Tibial artery (tissue), 4 donors: ENCODE results near the gene UNC79.

Experiments
- DNase-seq, 2 donors: peaks; one replicate each; pipeline ENCODE4 v3.0.0-alpha.2; 2019
- H3K27ac ChIP-seq, 2 donors: fragments of 200-600 bp; sonication (generic) in 1 of 2; 1 replicate in 1 of 2; 2 replicates in 1 of 2; pipeline ENCODE4 v1.5.1; 2018 to 2019; ENCODE audit warnings: mild to moderate bottlenecking in 1 of 2
- H3K27me3 ChIP-seq, 2 donors: fragments of 200-600 bp; sonication (generic) in 1 of 2; one replicate each; pipeline versions ENCODE4 v1.5.1 to v1.6.0; 2016 to 2019
- H3K36me3 ChIP-seq, 3 donors: fragments of 200-600 bp; sonication (generic) in 2 of 3; one replicate each; pipeline ENCODE4 v1.5.1; 2016 to 2019; ENCODE audit warnings: mild to moderate bottlenecking in 2 of 3
- H3K4me1 ChIP-seq, 4 donors: fragments of 200-600 bp; sonication (generic) in 2 of 4; 1 replicate in 3 of 4; 2 replicates in 1 of 4; pipeline ENCODE4 v1.5.1; 2016 to 2019
- H3K4me3 ChIP-seq, 2 donors: fragments of 200-600 bp; sonication (generic) in 1 of 2; 1 replicate in 1 of 2; 2 replicates in 1 of 2; pipeline ENCODE4 v1.5.1; 2018 to 2019; ENCODE audit warnings: mild to moderate bottlenecking in 2 of 2
- H3K9me3 ChIP-seq, 3 donors: fragments of 200-600 bp; sonication (generic) in 1 of 3; one replicate each; pipeline ENCODE4 v1.5.1; 2016 to 2019
- intact Hi-C: fragments of 100-400 bp; cut with DNase I; formaldehyde crosslinking; loops from one replicate; pipeline ENCODE4 v1.15.0; 2023; ENCODE audit warnings: low total_unique reads
- TF ChIP-seq, protein P1 (sequence below), 2 experiments: fragments of 200-600 bp in 1 of 2; fragments of 450-650 bp in 1 of 2; IDR thresholded peaks; one replicate each; pipeline ENCODE4 v1.5.1; 2017 to 2019; ENCODE audit warnings: antibody characterized with exemption in 2 of 2, mild to moderate bottlenecking in 1 of 2, moderate library complexity in 1 of 2

Gene UNC79

DNA sequence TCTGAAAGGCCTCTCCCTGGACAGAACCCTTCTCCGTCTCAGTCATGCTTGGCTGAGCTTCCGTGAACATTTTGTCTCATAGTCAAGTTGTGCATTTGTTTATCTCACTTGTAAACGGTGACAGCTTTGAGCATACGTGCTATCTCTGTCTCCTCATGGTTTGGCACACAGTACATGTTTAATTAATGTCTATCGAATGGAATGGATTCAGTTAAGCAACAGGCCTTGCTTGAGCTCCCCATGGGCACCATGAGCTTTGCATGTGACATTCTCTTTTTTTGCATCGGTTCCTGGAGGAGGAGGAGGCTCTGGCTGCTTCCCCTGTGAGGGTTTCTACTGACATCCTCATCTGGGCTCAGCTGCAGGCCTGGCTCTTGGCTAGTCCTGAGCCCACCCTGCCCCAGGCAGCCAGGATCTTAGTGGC, 277.6 kb downstream of the UNC79 start:
- TF ChIP-seq, protein P1, sequence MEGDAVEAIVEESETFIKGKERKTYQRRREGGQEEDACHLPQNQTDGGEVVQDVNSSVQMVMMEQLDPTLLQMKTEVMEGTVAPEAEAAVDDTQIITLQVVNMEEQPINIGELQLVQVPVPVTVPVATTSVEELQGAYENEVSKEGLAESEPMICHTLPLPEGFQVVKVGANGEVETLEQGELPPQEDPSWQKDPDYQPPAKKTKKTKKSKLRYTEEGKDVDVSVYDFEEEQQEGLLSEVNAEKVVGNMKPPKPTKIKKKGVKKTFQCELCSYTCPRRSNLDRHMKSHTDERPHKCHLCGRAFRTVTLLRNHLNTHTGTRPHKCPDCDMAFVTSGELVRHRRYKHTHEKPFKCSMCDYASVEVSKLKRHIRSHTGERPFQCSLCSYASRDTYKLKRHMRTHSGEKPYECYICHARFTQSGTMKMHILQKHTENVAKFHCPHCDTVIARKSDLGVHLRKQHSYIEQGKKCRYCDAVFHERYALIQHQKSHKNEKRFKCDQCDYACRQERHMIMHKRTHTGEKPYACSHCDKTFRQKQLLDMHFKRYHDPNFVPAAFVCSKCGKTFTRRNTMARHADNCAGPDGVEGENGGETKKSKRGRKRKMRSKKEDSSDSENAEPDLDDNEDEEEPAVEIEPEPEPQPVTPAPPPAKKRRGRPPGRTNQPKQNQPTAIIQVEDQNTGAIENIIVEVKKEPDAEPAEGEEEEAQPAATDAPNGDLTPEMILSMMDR (IDR thresholded peaks at IDR 0.05) = no peak
- intact Hi-C loops = no loop called here
- no peak overlapping the region for H3K27ac ChIP-seq

DNA sequence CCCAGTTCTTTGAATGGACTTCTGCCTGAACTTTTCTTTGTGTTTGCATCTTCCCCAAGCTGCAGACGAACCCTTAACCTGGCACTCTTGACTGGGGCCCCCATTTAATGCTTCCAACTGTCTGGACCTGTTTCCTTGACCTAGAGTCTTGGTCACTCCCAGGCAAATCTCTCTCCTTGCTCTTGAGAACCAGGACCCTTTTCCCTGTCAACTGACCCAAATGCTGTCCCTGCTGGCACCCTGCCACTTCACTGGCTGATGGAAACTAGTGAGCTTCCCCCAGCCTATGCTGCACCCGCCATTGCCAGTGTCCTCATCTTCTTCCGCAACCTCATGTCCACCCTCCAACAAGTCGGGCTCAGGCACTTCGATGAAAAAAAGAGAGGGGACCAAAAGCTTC, 278.1 kb downstream of the UNC79 start:
- peaks cover 0 to 15% of the 10 kb centered on the region in 2 donors for H3K27me3 ChIP-seq
- no peaks in the 10 kb centered on the region for H3K4me1 ChIP-seq
- intact Hi-C loops = no loop called here
- no peak for DNase-seq
- H3K9me3 ChIP-seq = no peaks in the 10 kb centered on the region
- H3K36me3 ChIP-seq = no peaks in the 10 kb centered on the region
- H3K4me3 ChIP-seq = no peak overlapping the region
- H3K27ac ChIP-seq = no peak overlapping the region
- TF ChIP-seq, protein P1 (IDR thresholded peaks at IDR 0.05) = no peak

More for the DNA sequence above, 277.6 kb downstream of the UNC79 start:
- no peak for DNase-seq
- Histone ChIP-seq H3K9me3 (no peaks in the 10 kb centered on the region), H3K4me3 (no peak overlapping the region), H3K36me3 (no peaks in the 10 kb centered on the region), H3K4me1 (no peaks in the 10 kb centered on the region), H3K27me3 (peaks cover 0 to 15% of the 10 kb centered on the region in 2 donors)

DNA sequence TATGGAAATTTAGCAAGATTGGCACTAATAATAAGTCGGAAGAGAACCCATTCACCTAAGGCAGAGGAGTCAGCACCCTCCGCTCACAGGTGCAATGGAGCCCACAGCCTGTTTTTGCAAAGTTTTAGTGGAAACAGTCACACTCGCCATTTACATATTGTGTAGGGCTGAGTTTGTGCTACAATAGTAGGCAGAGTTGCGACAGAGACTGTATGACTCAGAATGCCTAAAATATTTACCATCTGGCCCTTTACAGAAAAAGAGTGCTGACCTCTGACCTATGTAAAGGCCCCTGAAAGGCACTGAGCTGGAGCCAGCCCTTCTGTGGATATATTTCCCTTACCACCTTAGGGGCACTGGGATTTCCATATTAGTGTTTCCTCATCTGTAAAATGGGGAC, 278.5 kb downstream of the UNC79 start:
- Histone ChIP-seq H3K4me3 (no peak overlapping the region), H3K27me3 (peaks cover 0 to 11% of the 10 kb centered on the region in 2 donors), H3K4me1 (no peaks in the 10 kb centered on the region), H3K27ac (no peak overlapping the region), H3K9me3 (no peaks in the 10 kb centered on the region), H3K36me3 (no peaks in the 10 kb centered on the region)
- no peak for DNase-seq
- intact Hi-C loops = no loop called here
- TF ChIP-seq, protein P1 (IDR thresholded peaks at IDR 0.05) = no peak

DNA sequence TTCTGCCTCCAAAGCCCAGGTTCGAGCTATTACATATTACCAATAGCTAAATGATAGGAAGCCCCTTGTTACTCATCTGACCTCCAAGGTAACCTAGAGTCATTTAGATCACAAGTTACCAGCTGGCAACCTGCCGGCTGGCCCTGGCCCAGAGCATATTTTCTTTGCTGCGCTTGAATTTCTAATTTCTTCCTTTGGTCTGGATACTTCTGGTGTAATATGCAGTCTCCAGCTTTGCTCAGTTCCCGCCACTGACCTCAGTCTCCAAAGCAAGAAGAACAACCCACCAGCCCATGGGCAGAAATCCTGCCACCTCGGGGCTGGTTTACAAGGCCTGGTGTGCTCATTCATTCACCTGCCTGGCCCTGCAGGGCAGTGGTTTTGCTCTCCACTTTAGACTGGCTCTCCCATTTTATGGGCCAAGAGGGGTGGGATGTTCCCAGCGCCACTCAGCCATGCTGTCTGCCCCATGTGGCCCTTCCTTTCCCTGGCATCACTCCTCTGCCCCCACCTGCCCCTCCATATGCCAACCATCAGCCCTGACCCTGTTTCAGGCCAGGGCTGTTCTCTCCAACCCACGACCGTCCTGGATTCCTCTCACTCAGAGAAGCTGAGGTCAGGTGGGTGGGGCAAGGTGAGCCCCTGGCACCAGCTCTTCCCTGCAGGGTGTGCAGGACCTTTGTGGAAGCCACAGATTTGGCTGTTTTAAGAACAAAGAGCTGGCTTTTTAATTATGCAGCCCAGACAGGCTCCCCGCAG, 281.5 kb downstream of the UNC79 start:
- no peaks in the 10 kb centered on the region for H3K36me3 ChIP-seq
- H3K9me3 ChIP-seq = no peaks in the 10 kb centered on the region
- DNase-seq = no peak
- H3K4me3 ChIP-seq = no peak overlapping the region
- H3K27ac ChIP-seq = no peak overlapping the region
- H3K27me3 ChIP-seq = peaks cover 0 to 14% of the 10 kb centered on the region in 2 donors
- TF ChIP-seq, protein P1 (IDR thresholded peaks at IDR 0.05) = no peak
- intact Hi-C loops = no loop called here
- H3K4me1 ChIP-seq = no peaks in the 10 kb centered on the region

DNA sequence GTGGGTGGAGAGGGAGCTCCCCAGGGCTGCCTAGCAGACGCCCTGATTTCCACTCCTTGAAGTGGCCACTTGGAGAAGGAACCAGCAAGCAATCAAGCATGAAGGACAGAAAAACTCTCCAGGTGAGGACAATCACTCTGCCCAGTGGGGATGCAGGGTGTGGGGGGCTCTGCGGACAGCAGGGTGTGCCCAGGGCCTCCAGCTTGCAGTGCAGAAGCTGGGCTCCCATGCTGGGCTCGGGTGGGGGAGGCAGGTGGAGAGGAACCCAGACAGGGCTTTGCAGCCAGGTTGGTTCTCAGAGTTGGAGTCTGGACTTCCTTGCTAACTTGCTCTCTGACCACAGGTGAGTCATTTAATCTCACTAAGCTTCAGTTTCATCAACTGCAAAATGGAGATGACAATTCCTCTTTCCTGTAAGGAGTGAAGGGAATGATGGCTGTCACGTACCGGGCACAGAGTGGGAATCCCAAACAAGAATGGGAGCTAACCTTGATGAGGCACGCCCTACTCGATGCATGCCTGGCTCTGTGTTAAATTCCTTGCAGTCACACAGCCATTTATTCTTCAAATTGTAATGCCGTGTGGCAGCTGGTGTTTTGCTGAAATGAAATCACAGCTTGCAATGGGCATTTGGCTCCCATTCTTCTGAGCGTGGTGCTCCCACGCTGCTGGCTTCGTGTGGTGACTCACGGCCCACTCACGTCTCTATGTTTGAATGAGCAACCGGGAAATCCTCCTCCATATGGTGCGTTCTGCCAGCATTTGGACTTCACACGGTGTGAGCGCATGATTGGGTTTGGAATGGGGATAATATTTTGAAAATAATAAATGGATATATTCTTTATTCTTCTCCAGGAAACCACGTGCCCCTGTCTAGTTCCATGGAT, 282.3 kb downstream of the UNC79 start:
- Histone ChIP-seq H3K27me3 (peaks cover 0 to 14% of the 10 kb centered on the region in 2 donors), H3K4me1 (no peaks in the 10 kb centered on the region), H3K36me3 (no peaks in the 10 kb centered on the region), H3K9me3 (no peaks in the 10 kb centered on the region), H3K4me3 (no peak overlapping the region), H3K27ac (no peak overlapping the region)
- intact Hi-C loops = no loop called here
- DNase-seq = peak in 1 of 2 donors; percentile 46
- TF ChIP-seq, protein P1 (IDR thresholded peaks at IDR 0.05) = no peak
